GM13977 (cell line): Measurements from ENCODE around the gene AFP.

Experiments
- DNase-seq: peaks from one replicate; pipeline ENCODE4 v3.0.0; 2012; ENCODE audit warnings: low spot score
- in situ Hi-C: fragments of 300-500 bp; cut with MboI; formaldehyde crosslinking; loops from one replicate; pipeline ENCODE4 v1.12.0; 2022; ENCODE audit warnings: low sequenced_read_pairs, low pct_unique_long_range_greater_than_20kb, mixed read lengths, inconsistent platforms; ENCODE audit not compliant: unreplicated experiment
- TF ChIP-seq, protein P1 (sequence below): IDR thresholded peaks from 2 replicates; pipeline ENCODE4 v1.5.1; 2012; ENCODE audit warnings: mild to moderate bottlenecking, control low read depth; ENCODE audit not compliant: insufficient read depth; ENCODE audit errors: extremely low read depth, missing control alignments

AFP gene

DNA sequence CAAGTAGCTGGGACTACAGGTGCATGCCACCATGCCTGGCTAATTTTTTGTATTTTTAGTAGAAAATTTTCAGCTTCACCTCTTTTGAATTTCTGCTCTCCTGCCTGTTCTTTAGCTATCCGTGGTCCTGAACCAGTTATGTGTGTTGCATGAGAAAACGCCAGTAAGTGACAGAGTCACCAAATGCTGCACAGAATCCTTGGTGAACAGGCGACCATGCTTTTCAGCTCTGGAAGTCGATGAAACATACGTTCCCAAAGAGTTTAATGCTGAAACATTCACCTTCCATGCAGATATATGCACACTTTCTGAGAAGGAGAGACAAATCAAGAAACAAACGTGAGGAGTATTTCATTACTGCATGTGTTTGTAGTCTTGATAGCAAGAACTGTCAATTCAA, 18.0 kb upstream of the AFP start:
- TF ChIP-seq, protein P1, sequence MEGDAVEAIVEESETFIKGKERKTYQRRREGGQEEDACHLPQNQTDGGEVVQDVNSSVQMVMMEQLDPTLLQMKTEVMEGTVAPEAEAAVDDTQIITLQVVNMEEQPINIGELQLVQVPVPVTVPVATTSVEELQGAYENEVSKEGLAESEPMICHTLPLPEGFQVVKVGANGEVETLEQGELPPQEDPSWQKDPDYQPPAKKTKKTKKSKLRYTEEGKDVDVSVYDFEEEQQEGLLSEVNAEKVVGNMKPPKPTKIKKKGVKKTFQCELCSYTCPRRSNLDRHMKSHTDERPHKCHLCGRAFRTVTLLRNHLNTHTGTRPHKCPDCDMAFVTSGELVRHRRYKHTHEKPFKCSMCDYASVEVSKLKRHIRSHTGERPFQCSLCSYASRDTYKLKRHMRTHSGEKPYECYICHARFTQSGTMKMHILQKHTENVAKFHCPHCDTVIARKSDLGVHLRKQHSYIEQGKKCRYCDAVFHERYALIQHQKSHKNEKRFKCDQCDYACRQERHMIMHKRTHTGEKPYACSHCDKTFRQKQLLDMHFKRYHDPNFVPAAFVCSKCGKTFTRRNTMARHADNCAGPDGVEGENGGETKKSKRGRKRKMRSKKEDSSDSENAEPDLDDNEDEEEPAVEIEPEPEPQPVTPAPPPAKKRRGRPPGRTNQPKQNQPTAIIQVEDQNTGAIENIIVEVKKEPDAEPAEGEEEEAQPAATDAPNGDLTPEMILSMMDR, result no peak
- in situ Hi-C loops, result no loop called here
- no peak for DNase-seq

DNA sequence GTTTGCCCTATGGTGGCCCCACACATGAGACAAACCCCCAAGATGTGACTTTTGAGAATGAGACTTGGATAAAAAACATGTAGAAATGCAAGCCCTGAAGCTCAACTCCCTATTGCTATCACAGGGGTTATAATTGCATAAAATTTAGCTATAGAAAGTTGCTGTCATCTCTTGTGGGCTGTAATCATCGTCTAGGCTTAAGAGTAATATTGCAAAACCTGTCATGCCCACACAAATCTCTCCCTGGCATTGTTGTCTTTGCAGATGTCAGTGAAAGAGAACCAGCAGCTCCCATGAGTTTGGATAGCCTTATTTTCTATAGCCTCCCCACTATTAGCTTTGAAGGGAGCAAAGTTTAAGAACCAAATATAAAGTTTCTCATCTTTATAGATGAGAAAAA, 17.3 kb upstream of the AFP start:
- DNase-seq, result no peak
- TF ChIP-seq, protein P1, result no peak
- in situ Hi-C loops, result no loop called here

DNA sequence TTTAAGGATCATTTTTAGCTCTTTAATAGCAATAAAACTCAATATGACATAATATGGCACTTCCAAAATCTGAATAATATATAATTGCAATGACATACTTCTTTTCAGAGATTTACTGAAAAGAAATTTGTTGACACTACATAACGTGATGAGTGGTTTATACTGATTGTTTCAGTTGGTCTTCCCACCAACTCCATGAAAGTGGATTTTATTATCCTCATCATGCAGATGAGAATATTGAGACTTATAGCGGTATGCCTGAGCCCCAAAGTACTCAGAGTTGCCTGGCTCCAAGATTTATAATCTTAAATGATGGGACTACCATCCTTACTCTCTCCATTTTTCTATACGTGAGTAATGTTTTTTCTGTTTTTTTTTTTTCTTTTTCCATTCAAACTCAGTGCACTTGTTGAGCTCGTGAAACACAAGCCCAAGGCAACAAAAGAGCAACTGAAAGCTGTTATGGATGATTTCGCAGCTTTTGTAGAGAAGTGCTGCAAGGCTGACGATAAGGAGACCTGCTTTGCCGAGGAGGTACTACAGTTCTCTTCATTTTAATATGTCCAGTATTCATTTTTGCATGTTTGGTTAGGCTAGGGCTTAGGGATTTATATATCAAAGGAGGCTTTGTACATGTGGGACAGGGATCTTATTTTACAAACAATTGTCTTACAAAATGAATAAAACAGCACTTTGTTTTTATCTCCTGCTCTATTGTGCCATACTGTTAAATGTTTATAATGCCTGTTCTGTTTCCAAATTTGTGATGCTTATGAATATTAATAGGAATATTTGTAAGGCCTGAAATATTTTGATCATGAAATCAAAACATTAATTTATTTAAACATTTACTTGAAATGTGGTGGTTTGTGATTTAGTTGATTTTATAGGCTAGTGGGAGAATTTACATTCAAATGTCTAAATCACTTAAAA, 16.6 kb upstream of the AFP start:
- no peak for DNase-seq
- in situ Hi-C loops, result no loop called here
- TF ChIP-seq, protein P1, result no peak

DNA sequence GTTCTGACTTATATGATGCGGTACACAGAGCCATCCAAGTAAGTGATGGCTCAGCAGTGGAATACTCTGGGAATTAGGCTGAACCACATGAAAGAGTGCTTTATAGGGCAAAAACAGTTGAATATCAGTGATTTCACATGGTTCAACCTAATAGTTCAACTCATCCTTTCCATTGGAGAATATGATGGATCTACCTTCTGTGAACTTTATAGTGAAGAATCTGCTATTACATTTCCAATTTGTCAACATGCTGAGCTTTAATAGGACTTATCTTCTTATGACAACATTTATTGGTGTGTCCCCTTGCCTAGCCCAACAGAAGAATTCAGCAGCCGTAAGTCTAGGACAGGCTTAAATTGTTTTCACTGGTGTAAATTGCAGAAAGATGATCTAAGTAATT, 15.4 kb upstream of the AFP start:
- in situ Hi-C loops, result no loop called here
- DNase-seq, result no peak
- TF ChIP-seq, protein P1, result no peak

DNA sequence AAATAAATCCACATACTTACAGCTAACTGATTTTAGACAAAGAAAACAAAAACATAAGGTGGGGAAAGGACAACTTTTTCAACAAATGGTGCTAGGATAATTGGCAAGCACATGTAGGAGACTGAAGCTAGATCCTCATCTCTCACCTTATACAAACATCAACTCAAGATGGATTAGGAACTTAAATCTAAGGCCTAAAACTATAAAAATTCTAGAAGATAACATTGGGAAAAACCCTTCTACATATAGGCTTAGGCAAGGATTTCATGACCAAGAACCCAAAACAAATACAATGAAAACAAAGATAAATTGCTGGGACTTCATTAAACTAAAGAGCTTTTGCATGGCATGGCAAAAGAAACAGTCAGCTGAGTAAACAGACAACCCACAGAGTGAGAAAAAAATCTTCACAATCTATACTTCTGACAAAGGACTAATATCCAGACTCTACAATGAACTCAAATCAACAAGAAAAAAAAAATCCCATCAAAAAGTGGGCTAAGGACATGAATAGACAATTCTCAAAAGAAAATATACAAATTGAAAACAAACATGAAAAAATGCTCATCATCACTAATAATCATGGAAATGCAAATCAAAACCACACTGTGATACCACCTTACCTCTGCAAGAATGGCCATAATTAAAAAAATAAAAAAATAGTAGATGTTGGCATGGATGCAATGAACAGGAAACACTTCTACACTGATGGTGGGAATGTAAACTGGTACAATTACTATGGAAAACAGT, 14.1 kb upstream of the AFP start:
- in situ Hi-C loops, result no loop called here
- TF ChIP-seq, protein P1, result no peak
- DNase-seq, result no peak

DNA sequence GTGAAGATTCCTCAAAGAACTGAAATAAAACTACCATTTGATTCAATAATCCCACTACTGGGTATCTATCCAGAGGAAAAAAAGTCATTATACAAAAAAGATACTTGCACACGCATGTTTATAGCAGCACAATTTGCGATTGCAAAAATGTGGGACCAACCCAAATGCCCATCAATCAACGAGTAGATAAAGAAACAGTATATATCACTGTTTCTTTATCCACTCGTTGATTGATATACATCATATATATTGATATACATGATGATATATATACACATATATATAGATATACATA, 13.6 kb upstream of the AFP start:
- DNase-seq, result no peak
- TF ChIP-seq, protein P1, result no peak
- in situ Hi-C loops, result no loop called here
